Cardiac septum (tissue), 1 donor: ENCODE data around the gene USP13. TPM values are rescaled to one million over a fixed set of nuclear protein-coding genes. Genes with fewer than 3 reads are reported as not detected.
"Not testable (repeated sequence)": the region's sequence is repeated elsewhere in the genome, so short reads cannot be mapped to it uniquely, and the experiment has no call there.

Source experiments
- DNase-seq: peaks from one replicate; pipeline ENCODE4 v3.0.0-alpha.2; 2020; ENCODE audit warnings: low spot score
- intact Hi-C: fragments of 100-400 bp; cut with DNase I; formaldehyde crosslinking; loops from one replicate; pipeline ENCODE4 v1.14.0; 2022
- total RNA-seq: library from RNA; stranded (reverse); fragmentation: NEBNext Ultra II Directional; extraction: Animal tissue kit (Norgen Biotek cat#: 25700); gene quantifications from one replicate; pipeline ENCODE4 v1.2.1, GENCODE V29; 2021
- donor health status: DM: no; HTN: no; CAD: no.

Gene USP13
- total RNA-seq, 1 donor from 2014 or later, result 128 TPM

GRCh38 chr3:179766416-179767133 is 113.7 kb downstream of the USP13 start:
- no peak for DNase-seq
- intact Hi-C loops, result no loop called here

GRCh38 chr3:179768080-179768479 is 115.2 kb downstream of the USP13 start:
- DNase-seq, result no peak
- intact Hi-C loops, result no loop called here

GRCh38 chr3:179769411-179770247 is 116.8 kb downstream of the USP13 start:
- DNase-seq, result no peak
- intact Hi-C loops, result no loop called here

GRCh38 chr3:179771797-179772196 is 119.0 kb downstream of the USP13 start:
- intact Hi-C loops, result no loop called here
- DNase-seq, result no peak

GRCh38 chr3:179772297-179772696 is 119.5 kb downstream of the USP13 start:
- DNase-seq, result no peak
- intact Hi-C loops, result no loop called here

- no peak for DNase-seq
- intact Hi-C loops, result no loop called here
Measured at GRCh38 chr3:179775416-179776122, 122.7 kb downstream of the USP13 start.

GRCh38 chr3:179782841-179783240 is 130.0 kb downstream of the USP13 start:
- intact Hi-C loops, DNase-seq: not testable (repeated sequence)

- intact Hi-C loops, result no loop called here
- DNase-seq, result no peak
Measured at GRCh38 chr3:179788996-179789395, 136.2 kb downstream of the USP13 start.

- intact Hi-C loops, result no loop called here
- no peak for DNase-seq
Measured at GRCh38 chr3:179791793-179792192, 139.0 kb downstream of the USP13 start.

- no peak for DNase-seq
- intact Hi-C loops, result no loop called here
Measured at GRCh38 chr3:179794355-179794754, 141.5 kb downstream of the USP13 start.

GRCh38 chr3:179796421-179796820 is 143.6 kb downstream of the USP13 start:
- no peak for DNase-seq
- intact Hi-C loops, result no loop called here

GRCh38 chr3:179797192-179797591 is 144.4 kb downstream of the USP13 start:
- no peak for DNase-seq
- intact Hi-C loops, result no loop called here

- DNase-seq, result no peak
- intact Hi-C loops, result no loop called here
Measured at GRCh38 chr3:179801263-179801662, 148.4 kb downstream of the USP13 start.

GRCh38 chr3:179801856-179802255 is 149.0 kb downstream of the USP13 start:
- intact Hi-C loops, result no loop called here
- no peak for DNase-seq

- no peak for DNase-seq
- intact Hi-C loops, result no loop called here
Measured at GRCh38 chr3:179806177-179806576, 153.3 kb downstream of the USP13 start.

- no peak for DNase-seq
- intact Hi-C loops, result no loop called here
Measured at GRCh38 chr3:179807588-179807987, 154.7 kb downstream of the USP13 start.

GRCh38 chr3:179809639-179810038 is 156.8 kb downstream of the USP13 start:
- no peak for DNase-seq
- intact Hi-C loops, result no loop called here

- no peak for DNase-seq
- intact Hi-C loops, result no loop called here
Measured at GRCh38 chr3:179811321-179812095, 158.7 kb downstream of the USP13 start.

GRCh38 chr3:179812096-179812382 is 159.2 kb downstream of the USP13 start:
- no peak for DNase-seq
- intact Hi-C loops, result no loop called here

GRCh38 chr3:179819379-179819778 is 166.5 kb downstream of the USP13 start:
- DNase-seq, result no peak
- intact Hi-C loops, result no loop called here
